ENCODE measurements around the gene KLHL22. TPM values are rescaled to one million over a fixed set of nuclear protein-coding genes. Genes with fewer than 3 reads are reported as not detected.
A peak's percentile ranks its signal among the peaks of the same experiment; 100 is the strongest.
"Not testable (repeated sequence)": the region's sequence is repeated elsewhere in the genome, so short reads cannot be mapped to it uniquely, and the experiment has no call there.

The KLHL22 gene
- total and polyA plus RNA-seq, 4 donors, result 5.3 to 29.9 (median 20.4) TPM

- no peak for ATAC-seq (ENCODE audit: low FRiP score)
- Histone ChIP-seq H3K9me3 (ENCODE audit: control insufficient read depth, low read length) (no peaks in the 10 kb centered on the region), H3K4me1 (ENCODE audit: control insufficient read depth in 1 of 2, insufficient read depth in 2 of 2, low read length in 2 of 2) (no peaks in the 10 kb centered on the region), H3K4me3 (ENCODE audit: low read length in 2 of 2) (no peak overlapping the region), H3K27me3 (ENCODE audit: control insufficient read depth in 1 of 2, insufficient read depth in 2 of 2, low read length in 1 of 2) (no peaks in the 10 kb centered on the region), H3K27ac (ENCODE audit: low read depth in 1 of 2, low read length in 2 of 2) (no peak overlapping the region), H3K36me3 (ENCODE audit: control insufficient read depth in 1 of 2, insufficient read depth in 2 of 2, low read length in 1 of 2) (no peaks in the 10 kb centered on the region)
- intact Hi-C loops (cut with DNase I), result loop anchor here in 1 of 2 donors (10.0 kb wide), 1 partner anchor 282 kb away; no protein-coding TSS in a partner anchor
- WGBS, 2 donors, result 65 to 69% methylated on average over 10 of the region's 10 CpGs
- peak; percentile 6 to 37 for DNase-seq
Observed at GRCh38 chr22:20412474-20413216, 83.0 kb downstream of the KLHL22 start.

DNA sequence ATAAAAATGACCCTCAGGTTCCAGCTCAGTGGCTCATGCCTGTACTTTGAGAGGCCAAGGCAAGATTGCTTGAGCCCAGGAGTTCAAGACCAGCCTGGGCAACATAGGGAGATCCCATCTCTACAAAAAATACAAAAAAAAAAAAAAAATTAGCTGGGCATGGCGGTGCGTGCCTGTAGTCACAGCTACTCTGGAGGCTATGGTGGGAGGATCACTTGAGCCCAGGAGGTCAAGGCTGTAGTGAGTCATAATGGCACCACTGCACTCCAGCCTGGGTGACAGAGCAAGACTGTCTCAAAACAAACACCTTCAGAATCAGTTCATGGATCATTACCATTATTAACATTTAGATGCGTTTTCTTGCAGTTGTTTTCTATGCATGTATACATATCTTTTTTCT, 86.2 kb downstream of the KLHL22 start:
- H3K36me3 ChIP-seq (ENCODE audit: control insufficient read depth in 1 of 2, insufficient read depth in 2 of 2, low read length in 1 of 2); H3K4me3 ChIP-seq (ENCODE audit: low read length in 2 of 2); ATAC-seq (ENCODE audit: low FRiP score); H3K27ac ChIP-seq (ENCODE audit: low read depth in 1 of 2, low read length in 2 of 2); H3K4me1 ChIP-seq (ENCODE audit: control insufficient read depth in 1 of 2, insufficient read depth in 2 of 2, low read length in 2 of 2); H3K27me3 ChIP-seq (ENCODE audit: control insufficient read depth in 1 of 2, insufficient read depth in 2 of 2, low read length in 1 of 2); H3K9me3 ChIP-seq (ENCODE audit: control insufficient read depth, low read length); intact Hi-C loops (cut with DNase I): not testable (repeated sequence)
- 97% methylated on average over 3 of the region's 3 CpGs for WGBS, 2 donors
- peak in 1 of 2 donors; percentile 24 for DNase-seq

DNA sequence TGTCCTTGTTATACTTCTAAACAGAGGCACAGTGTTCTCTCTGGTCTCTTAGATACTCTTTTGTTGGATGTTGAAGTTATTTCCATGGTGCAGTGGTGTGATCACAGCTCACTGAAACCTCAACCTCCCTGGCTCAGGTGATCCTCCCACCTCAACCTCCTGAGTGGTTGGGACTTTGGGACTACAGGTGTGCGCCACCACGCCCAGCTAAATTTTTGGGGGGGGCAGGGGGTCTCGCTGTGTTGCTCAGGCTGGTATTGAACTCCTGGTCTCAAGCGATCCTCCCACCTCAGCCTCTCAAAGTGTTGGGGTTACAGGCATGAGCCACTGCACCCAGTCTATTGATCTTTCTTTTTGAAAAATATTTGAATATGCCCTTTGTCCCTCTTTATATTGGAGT, 86.7 kb downstream of the KLHL22 start:
- DNase-seq (peak; percentile 15 to 23), ATAC-seq (ENCODE audit: low FRiP score) (no peak)
- Histone ChIP-seq H3K9me3 (ENCODE audit: control insufficient read depth, low read length) (no peaks in the 10 kb centered on the region), H3K4me3 (ENCODE audit: low read length in 2 of 2) (no peak overlapping the region), H3K27ac (ENCODE audit: low read depth in 1 of 2, low read length in 2 of 2) (no peak overlapping the region), H3K27me3 (ENCODE audit: control insufficient read depth in 1 of 2, insufficient read depth in 2 of 2, low read length in 1 of 2) (no peaks in the 10 kb centered on the region), H3K4me1 (ENCODE audit: control insufficient read depth in 1 of 2, insufficient read depth in 2 of 2, low read length in 2 of 2) (no peaks in the 10 kb centered on the region), H3K36me3 (ENCODE audit: control insufficient read depth in 1 of 2, insufficient read depth in 2 of 2, low read length in 1 of 2) (peaks cover 0 to 10% of the 10 kb centered on the region in 2 donors)
- WGBS, 2 donors, result 95 to 96% methylated on average over 4 of the region's 4 CpGs
- intact Hi-C loops (cut with DNase I), result no loop called here

DNA sequence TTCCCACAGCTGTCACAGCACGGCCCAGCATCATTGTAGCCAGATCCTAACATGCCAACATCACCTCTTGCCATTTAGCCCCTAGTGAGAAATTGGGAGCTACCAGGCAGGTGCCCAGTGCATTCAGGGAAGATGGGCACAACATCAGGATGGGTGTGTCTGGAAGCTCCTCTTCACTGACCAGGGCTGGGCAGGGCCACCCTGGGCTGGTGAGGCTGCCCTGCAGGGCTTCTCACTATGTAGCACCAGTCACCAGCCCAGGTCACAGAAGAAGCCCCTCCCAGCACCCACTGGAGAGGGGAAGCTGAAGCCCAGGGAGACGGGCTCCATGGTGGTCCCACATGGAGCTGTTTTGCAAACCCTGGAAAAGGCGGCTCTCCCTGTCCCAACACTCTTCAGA, 87.8 kb downstream of the KLHL22 start:
- Histone ChIP-seq H3K27me3 (ENCODE audit: control insufficient read depth in 1 of 2, insufficient read depth in 2 of 2, low read length in 1 of 2) (no peaks in the 10 kb centered on the region), H3K36me3 (ENCODE audit: control insufficient read depth in 1 of 2, insufficient read depth in 2 of 2, low read length in 1 of 2) (peaks cover 0 to 10% of the 10 kb centered on the region in 2 donors), H3K4me1 (ENCODE audit: control insufficient read depth in 1 of 2, insufficient read depth in 2 of 2, low read length in 2 of 2) (no peaks in the 10 kb centered on the region), H3K27ac (ENCODE audit: low read depth in 1 of 2, low read length in 2 of 2) (no peak overlapping the region), H3K4me3 (ENCODE audit: low read length in 2 of 2) (no peak overlapping the region), H3K9me3 (ENCODE audit: control insufficient read depth, low read length) (no peaks in the 10 kb centered on the region)
- DNase-seq (peak in 1 of 2 donors; percentile 40), ATAC-seq (ENCODE audit: low FRiP score) (no peak)
- WGBS, 2 donors, result 73 to 81% methylated on average over 3 of the region's 3 CpGs
- intact Hi-C loops (cut with DNase I), result no loop called here

DNA sequence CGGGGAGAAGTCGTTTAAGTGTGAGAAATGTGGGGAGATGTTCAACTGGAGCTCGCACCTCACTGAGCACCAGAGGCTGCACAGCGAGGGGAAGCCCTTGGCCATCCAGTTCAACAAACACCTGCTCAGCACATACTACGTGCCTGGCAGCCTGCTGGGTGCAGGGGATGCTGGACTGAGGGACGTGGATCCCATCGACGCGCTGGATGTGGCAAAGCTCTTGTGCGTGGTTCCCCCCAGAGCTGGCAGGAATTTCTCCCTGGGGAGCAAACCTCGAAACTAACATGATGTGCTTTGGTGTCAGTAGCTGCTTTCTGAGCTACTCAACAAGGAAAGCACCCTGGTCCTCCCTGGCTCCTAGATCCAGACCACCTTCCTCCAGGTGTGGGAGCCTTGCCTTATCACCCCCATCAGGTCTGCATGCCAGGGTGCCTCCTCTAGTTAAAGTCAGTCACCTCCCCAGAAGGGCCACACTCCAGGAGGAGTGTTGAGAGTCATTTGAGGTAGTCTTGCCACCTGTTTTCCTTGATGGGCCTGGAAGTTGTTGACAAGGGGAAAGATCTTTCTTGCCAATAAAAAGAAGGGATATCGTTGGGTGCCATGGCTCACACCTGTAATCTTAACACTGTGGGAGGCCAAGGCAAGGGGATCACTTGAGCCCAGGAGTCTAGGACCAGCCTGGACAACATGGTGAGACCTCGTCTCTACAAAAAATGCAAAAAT, 88.7 kb downstream of the KLHL22 start:
- Histone ChIP-seq H3K4me3 (ENCODE audit: low read length in 2 of 2) (no peak overlapping the region), H3K27ac (ENCODE audit: low read depth in 1 of 2, low read length in 2 of 2) (no peak overlapping the region), H3K4me1 (ENCODE audit: control insufficient read depth in 1 of 2, insufficient read depth in 2 of 2, low read length in 2 of 2) (no peaks in the 10 kb centered on the region), H3K36me3 (ENCODE audit: control insufficient read depth in 1 of 2, insufficient read depth in 2 of 2, low read length in 1 of 2) (peaks cover 0 to 10% of the 10 kb centered on the region in 2 donors), H3K27me3 (ENCODE audit: control insufficient read depth in 1 of 2, insufficient read depth in 2 of 2, low read length in 1 of 2) (no peaks in the 10 kb centered on the region), H3K9me3 (ENCODE audit: control insufficient read depth, low read length) (no peaks in the 10 kb centered on the region)
- WGBS, 2 donors, result 89 to 93% methylated on average over 13 of the region's 13 CpGs
- ATAC-seq (ENCODE audit: low FRiP score) (no peak), DNase-seq (peak in 1 of 2 donors; percentile 16)
- intact Hi-C loops (cut with DNase I), result no loop called here

GRCh38 chr22:20405931-20406685, 89.5 kb downstream of the KLHL22 start:
- 96% methylated on average over 62 of the region's 62 CpGs for WGBS, 2 donors
- Histone ChIP-seq H3K4me1 (ENCODE audit: control insufficient read depth in 1 of 2, insufficient read depth in 2 of 2, low read length in 2 of 2) (no peaks in the 10 kb centered on the region), H3K4me3 (ENCODE audit: low read length in 2 of 2) (no peak overlapping the region), H3K36me3 (ENCODE audit: control insufficient read depth in 1 of 2, insufficient read depth in 2 of 2, low read length in 1 of 2) (peaks cover 0 to 10% of the 10 kb centered on the region in 2 donors), H3K9me3 (ENCODE audit: control insufficient read depth, low read length) (no peaks in the 10 kb centered on the region), H3K27ac (ENCODE audit: low read depth in 1 of 2, low read length in 2 of 2) (no peak overlapping the region), H3K27me3 (ENCODE audit: control insufficient read depth in 1 of 2, insufficient read depth in 2 of 2, low read length in 1 of 2) (no peaks in the 10 kb centered on the region)
- intact Hi-C loops (cut with DNase I), result no loop called here
- ATAC-seq (ENCODE audit: low FRiP score) (no peak), DNase-seq (peak in 1 of 2 donors; percentile 69)

DNA sequence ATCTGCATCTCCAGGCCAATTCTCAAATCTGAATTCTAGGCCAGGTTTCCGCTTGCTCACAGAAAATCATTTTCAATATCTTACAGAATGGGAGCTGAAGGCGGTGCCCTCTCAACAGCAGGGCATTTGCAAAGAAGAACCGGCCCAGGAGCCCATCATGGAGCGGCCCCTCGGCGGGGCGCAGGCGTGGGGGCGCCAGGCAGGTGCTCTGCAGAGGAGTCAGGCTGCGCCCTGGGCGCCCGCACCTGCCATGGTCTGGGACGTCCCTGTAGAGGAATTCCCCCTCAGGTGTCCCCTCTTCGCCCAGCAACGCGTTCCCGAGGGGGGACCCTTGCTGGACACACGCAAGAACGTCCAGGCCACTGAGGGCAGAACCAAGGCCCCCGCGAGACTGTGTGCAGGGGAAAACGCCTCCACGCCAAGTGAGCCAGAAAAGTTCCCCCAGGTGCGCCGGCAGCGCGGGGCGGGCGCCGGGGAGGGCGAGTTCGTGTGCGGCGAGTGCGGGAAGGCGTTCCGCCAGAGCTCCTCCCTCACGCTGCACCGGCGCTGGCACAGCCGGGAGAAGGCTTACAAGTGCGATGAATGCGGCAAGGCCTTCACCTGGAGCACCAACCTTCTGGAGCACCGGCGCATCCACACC, 90.2 kb downstream of the KLHL22 start:
- H3K9me3 ChIP-seq (ENCODE audit: control insufficient read depth, low read length), result no peaks in the 10 kb centered on the region
- 96% methylated on average over 45 of the region's 45 CpGs for WGBS, 2 donors
- H3K27ac ChIP-seq (ENCODE audit: low read depth in 1 of 2, low read length in 2 of 2), result no peak overlapping the region
- intact Hi-C loops (cut with DNase I), result no loop called here
- ATAC-seq (ENCODE audit: low FRiP score) (no peak), DNase-seq (peak in 1 of 2 donors; percentile 70)
- H3K27me3 ChIP-seq (ENCODE audit: control insufficient read depth in 1 of 2, insufficient read depth in 2 of 2, low read length in 1 of 2), result no peaks in the 10 kb centered on the region
- peaks cover 0 to 10% of the 10 kb centered on the region in 2 donors for H3K36me3 ChIP-seq (ENCODE audit: control insufficient read depth in 1 of 2, insufficient read depth in 2 of 2, low read length in 1 of 2)
- H3K4me1 ChIP-seq (ENCODE audit: control insufficient read depth in 1 of 2, insufficient read depth in 2 of 2, low read length in 2 of 2), result no peaks in the 10 kb centered on the region
- no peak overlapping the region for H3K4me3 ChIP-seq (ENCODE audit: low read length in 2 of 2)

GRCh38 chr22:20404881-20405280, 90.7 kb downstream of the KLHL22 start:
- WGBS, 2 donors, result 94 to 95% methylated on average over 18 of the region's 18 CpGs
- no peak overlapping the region for H3K27ac ChIP-seq (ENCODE audit: low read depth in 1 of 2, low read length in 2 of 2)
- H3K4me1 ChIP-seq (ENCODE audit: control insufficient read depth in 1 of 2, insufficient read depth in 2 of 2, low read length in 2 of 2), result no peaks in the 10 kb centered on the region
- no peaks in the 10 kb centered on the region for H3K27me3 ChIP-seq (ENCODE audit: control insufficient read depth in 1 of 2, insufficient read depth in 2 of 2, low read length in 1 of 2)
- DNase-seq, result peak in 1 of 2 donors; percentile 47
- no peaks in the 10 kb centered on the region for H3K9me3 ChIP-seq (ENCODE audit: control insufficient read depth, low read length)
- H3K36me3 ChIP-seq (ENCODE audit: control insufficient read depth in 1 of 2, insufficient read depth in 2 of 2, low read length in 1 of 2), result peaks cover 0 to 10% of the 10 kb centered on the region in 2 donors
- intact Hi-C loops (cut with DNase I), result no loop called here
- no peak for ATAC-seq (ENCODE audit: low FRiP score)
- H3K4me3 ChIP-seq (ENCODE audit: low read length in 2 of 2), result no peak overlapping the region

All from aorta (tissue), 5 donors.